Bone marrow (tissue), 2 donors: ENCODE results near the gene CSTPP1.
A peak's percentile ranks its signal among the peaks of the same experiment; 100 is the strongest.

Experiments used
- DNase-seq, 2 donors: peaks; one replicate each; lab custom pipeline; 2025; lab: John Stamatoyannopoulos, UW

CSTPP1 gene

DNA sequence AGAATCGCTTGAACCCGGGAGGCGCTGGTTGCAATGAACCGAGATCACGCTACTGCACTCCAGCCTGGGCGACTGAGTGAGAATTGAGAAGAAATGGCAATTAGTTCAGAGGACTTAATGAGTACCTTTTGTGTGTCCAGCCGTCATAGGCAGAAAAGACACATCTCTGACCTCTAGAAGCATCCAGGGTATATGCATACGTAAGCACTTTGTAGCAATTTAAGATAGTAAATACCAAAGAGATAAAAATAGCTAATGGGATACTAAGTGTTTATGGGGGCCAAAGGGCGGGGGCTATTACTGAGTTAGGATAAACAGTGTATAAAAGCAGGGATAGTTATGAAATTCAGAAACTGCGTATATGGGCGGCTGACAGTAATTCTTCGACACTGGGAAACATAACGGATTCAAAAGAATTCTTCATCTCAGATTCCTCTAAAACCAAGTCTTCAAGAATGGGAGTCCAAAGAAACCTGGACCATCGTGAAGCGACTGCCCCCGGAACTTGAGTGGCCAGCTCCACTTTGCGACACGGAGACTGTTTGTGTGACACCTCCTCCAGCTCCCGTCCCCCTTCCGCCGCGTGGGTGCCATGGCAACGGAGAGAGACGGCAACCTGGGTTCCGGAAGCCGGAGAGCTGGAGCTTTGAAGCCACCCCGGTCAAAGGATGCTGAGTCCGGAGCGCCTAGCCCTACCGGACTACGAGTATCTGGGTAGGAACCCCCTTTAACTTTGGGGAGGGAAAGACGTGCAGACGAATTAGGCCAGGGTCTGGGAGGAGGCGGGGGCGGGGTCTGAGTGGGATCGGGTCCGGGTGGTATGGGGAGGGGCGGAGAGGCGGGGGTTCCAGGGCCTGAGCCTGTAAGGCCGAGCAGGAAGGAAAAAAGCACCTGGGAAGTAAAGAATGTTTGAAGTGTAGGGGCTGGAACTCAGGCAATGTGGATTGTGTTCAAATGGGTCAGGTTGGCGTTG lies at the start of gene CSTPP1:
Gene CSTPP1 (plus strand): TSS at position 624 of the 973 bp plus-strand sequence. CDS start 45 bp downstream, at position 669.
- peak; percentile 74 to 75 for DNase-seq

DNA sequence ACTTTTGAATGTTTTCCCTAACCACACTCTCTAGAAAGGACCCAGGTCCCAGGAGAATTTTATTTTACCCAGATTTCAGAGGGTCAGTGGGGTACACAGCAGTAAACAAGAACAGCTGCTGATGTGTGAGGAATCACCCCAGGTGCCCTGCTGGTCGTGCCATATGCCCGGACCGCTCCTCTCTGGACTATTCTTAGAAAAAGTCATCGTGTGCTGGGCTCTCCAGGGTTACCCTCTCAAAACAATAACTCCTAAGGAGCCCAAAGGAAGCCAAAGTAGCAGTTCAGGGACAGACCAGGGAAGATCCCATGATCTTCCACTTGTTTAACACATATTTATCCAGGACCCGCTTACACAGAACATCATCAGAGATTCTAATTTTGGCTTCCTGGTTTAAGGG lies 47.9 kb upstream of the CSTPP1 start:
- DNase-seq = no peak

GRCh38 chr11:46889251-46889650 lies 47.3 kb upstream of the CSTPP1 start:
- DNase-seq = no peak

DNA sequence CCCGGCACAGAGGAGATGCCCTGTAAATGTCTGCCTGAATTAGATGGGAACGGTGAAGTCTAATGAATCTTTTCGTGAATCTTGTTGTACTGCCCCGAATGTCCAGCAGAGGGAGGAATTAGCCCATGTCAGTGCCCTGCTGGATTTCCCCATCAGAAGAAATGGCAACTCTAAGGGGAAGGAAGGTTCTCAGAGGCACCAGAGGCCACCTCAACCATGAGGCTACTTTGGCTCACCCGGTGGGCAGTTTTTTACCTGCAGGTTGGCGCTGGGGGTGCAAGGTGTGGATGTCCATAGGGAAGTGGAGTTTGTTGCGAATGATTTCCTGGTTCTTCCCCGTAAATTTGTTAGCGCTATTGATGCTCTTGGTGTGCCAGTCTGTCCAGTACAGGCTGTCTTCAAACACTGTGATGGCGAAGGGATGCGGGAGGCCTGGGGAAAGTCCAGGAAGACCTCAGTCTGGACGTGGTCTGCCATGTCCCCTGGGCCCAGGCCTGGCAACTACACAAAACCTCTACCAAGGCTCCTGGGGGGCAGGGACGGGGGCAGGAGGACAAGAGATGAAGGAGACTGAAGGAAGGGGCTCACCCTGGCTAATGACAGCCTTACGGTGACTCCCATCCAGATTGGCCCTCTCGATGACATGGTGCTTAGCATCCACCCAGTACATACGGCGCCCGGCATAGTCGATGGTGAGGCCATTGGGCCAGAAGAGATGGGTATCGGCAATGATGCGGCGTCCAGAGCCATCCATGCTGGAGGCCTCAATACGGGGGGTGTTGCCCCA lies 46.7 kb upstream of the CSTPP1 start:
- DNase-seq = peak; percentile 24 to 87

DNA sequence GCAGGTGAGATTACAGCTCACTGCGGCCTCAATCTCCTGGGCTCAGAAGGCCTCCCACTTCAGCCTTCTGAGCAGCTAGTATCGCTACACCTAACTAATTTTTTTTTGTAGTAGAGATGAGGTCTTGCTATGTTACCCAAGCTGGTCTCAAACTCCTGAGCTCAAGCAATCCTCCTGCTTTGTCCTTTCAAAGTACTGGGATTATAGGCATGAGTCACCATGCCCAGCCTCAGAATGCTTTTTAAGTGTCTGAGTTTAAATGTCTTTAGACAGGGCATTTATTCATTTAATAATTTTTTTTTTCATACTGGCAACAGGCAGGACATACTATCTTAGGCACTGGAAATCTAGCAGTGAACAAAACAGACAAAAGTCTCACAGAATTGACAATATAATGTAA lies 45.9 kb upstream of the CSTPP1 start:
- DNase-seq = no peak

- DNase-seq = no peak
These were observed 44.5 kb upstream of the CSTPP1 start for GRCh38 chr11:46892109-46892508.

DNA sequence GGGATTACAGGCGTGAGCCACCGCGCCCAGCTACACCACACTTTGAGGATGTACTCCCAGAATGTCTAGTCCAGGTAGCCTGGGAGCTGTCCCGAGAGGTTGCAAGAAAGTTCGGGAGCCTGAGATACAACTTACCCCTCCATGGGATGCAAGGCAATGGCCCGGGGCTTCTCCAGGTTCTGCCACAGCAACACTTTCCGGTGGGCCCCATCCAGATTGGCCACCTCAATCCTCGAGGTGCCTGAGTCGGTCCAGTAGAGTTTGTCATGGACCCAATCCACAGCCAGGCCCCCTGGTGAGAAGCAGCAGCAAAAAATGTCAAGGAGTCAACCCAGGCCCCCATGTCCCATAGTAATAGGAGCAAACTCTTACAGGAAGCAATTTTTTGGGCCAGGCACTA lies 43.7 kb upstream of the CSTPP1 start:
- no peak for DNase-seq

DNA sequence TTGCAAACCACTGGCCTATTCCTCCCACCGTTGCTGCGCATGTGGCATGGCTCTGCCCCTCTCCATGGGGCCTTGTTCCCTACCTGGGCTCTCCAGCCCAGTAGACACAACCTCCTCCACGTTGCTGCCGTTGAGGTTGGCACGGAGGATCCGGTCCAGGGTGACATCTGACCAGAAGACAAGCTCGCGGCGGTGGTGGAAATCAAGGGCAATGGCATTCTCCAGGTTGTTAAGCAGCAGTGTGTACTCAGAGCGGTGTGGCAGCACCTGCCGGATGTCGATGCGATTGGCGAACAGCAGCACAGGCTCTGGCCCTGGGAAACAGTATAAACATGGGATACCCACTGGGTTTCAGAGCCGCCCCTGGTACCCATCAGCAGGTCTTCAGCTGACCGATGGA lies 42.1 kb upstream of the CSTPP1 start:
- DNase-seq = no peak

DNA sequence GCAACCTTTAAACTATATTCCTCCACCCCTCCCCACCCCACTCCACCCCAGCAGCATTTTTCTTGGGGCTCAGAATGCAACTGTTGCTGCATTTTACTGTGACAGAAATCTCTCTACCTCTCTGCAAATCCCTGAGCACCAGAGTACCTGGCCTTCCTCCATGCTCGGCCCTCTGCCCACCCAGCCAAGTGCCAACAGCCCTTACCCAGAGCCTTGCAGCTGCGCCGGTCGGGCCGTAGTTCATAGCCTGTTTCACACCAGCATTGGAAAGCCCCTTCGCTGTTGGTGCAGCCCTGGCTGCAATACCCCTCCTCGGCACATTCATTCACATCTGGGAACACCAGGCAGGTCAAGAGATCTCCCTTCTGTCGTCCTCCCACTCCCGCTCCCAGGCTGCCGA lies 41.6 kb upstream of the CSTPP1 start:
- DNase-seq = no peak

DNA sequence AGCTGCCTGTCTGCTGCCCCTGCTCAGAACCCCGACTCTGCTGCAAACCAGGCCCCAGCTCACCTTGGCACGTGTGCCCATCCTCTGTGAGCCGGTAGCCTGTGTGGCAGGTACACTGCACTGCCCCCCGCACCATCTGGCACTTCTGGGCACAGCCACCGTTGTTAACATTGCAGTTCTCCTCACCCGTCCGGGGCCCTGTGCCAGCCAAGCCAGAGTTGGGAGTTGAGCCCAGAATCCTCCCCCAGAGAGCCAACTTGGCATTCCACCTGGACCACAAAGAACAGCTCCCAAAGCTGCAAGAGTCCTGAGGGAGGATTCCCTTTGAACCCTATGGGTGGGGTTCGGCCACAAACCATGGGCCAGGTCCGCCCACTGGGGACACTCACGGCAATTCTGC lies 40.7 kb upstream of the CSTPP1 start:
- DNase-seq = no peak

DNA sequence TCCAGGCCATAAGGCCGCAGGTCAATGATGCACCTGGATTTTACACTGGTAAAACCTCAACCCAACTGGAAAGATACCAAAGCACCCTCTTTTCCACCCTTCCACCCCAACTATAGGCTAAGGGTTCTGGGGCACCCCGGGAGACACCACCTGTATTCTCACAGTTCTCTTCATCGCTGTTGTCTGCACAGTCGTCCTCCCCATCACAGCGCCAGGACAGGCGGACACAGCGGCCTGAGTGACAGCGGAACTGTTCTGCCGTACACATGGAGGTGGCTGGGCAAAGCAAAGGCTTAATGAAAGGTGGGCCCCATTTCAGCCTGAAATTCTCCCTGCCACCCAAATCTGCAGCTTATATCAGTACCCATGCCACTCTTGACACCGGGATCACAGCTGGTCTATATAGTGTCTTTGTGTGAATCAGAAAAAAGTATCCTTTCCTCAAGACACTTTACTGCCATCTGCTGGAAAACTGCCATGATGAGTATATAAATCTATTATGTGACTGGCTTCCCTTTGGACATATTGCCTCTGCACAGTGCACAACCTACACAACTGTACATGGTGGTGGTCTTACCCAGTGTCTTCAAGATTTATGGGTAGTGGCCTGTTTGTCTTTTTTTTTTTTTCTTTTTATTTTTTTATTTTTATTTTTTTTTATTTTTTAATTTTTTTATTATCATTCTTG lies 39.7 kb upstream of the CSTPP1 start:
- peak in 1 of 2 donors; percentile 28 for DNase-seq

- no peak for DNase-seq
These were observed 38.0 kb upstream of the CSTPP1 start for GRCh38 chr11:46898396-46899095.

DNA sequence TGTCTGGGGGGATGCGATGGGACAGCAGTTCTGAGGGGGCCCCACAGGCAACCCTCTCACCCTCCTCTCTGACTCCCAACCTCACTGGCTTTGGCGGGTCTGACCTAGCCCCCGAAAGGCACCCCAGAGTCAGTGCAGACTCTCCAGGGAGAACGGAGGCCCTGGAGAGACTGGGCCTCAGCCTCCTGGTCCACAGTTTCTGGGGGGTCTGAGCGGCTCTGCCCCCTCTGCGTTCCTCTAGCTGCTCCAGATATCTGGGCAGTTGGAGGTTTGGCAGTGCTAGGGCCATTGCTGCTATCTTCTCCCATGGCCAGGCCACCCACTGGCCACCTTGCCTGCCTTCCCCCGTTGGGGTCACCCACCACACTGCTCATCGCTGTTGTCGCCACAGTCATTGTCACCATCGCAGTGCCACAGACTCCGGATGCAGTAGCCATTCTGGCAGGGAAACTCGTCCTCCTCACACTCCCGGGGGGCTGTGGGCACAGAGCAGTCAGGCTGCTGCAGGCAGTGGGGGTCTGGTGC lies 37.0 kb upstream of the CSTPP1 start:
- no peak for DNase-seq

GRCh38 chr11:46900091-46900746 lies 36.3 kb upstream of the CSTPP1 start:
- DNase-seq = no peak

DNA sequence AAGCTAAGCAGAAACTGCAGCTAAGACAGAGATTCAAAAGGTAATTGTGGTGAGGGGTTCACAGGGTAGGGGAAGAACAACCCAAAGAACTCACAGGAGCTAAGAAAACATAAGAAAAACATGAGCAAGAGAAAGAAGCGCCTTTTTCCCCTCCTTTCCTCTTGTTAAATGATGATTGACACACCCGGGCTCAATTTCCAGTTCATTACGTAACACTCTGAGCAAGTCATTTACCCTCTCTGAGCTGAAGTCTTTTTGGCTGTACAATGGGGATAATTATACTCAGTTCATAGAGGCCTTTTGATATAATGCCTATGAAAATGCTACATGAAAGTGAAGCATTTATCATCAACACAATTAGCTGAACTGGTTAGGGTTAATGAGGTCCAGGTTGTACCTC lies 35.4 kb upstream of the CSTPP1 start:
- DNase-seq = no peak

DNA sequence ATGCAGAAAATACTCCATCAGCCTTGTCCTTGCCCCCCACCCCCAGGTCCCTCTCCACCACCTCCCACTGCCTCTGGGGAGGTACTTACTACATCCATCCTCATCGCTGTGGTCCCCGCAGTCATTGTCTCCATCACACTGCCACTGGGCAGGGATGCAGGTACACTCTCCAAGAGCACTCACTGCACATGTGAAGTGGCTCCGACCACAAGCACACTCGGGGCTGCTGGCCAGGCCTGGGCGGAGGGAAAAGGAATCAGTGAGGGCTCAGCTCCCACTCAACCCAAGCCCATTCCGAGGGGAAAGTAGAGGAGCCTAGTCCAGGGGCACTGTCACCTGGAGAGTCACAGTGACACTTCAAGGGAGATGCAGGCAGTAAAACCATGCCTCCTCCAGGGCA lies 33.9 kb upstream of the CSTPP1 start:
- DNase-seq = no peak

- DNase-seq = peak in 1 of 2 donors; percentile 18
These were observed 32.7 kb upstream of the CSTPP1 start for GRCh38 chr11:46903846-46904245.

DNA sequence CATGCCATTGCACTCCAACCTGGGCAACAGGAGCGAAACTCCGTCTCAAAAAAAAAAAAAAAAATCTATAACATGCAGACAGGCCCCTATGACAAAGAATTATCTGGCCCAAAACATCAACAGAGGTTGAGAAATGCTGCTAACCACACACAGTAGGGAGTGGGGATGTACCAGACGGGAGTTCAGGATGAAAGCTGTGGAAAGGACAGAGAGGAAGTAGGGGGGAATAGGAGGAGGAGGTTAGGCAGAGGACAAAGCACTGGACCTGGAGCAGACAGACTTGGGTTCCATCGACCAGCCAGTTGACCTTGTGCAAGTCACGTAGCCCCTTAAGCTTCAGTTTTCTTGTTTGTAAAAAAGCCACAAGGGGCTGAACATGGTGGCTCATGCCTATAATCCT lies 30.8 kb upstream of the CSTPP1 start:
- no peak for DNase-seq

GRCh38 chr11:46906609-46907041 lies 29.9 kb upstream of the CSTPP1 start:
- DNase-seq = no peak

DNA sequence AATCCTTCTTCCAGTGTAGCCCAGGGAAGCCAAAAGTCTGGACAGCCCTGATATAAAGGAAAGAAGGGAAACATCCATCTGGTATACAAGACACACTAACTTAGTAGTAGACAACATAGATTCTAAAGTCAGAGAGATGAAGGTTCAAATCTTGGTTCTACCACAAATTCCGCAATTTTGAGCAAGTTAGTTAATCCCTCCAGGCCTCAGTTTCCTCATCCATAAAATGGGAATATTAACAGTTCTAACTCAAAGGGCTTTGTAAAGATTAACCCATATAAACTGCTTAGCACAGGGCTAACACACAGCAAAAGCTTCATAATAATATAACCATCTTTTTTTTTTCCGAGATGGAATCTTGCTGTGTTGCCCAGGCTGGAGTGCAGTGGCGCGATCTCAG lies 29.0 kb upstream of the CSTPP1 start:
- no peak for DNase-seq
